ENCODE results near the gene SPACA7. TPM values are rescaled to one million over a fixed set of nuclear protein-coding genes. Genes with fewer than 3 reads are reported as not detected.

The SPACA7 gene, protein sequence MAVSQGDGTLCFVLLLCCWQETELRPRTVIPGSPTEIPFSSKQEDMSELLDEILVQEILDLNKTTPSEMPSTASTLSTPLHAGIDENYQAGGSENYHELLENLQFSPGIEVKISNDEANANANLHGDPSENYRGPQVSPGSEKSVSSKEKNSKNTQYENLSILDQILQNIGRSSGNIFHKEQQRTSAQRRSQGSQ
- total RNA-seq (ENCODE audit: low replicate concordance): not detected in 2 replicates
- long read RNA-seq: 0 reads

GRCh38 chr13:112376050-112376681 lies at the start of gene SPACA7:
Gene SPACA7 (plus strand): TSS chr13:112376355. CDS start chr13:112376386, 31 bp downstream.
- DNase-seq (ENCODE audit: extremely low spot score, unreplicated experiment): no peak
- Mint-ChIP-seq H3K9me3 (peaks cover 6% of the 10 kb centered on the region), H3K36me3 (no peaks in the 10 kb centered on the region), H3K27ac (no peak within 1 kb of the TSS), H3K27me3 (peaks cover 26% of the 10 kb centered on the region), H3K4me1 (ENCODE audit: unreplicated experiment) (no peaks in the 10 kb centered on the region), H3K4me3 (no peak within 1 kb of the TSS)
- no peak for TF ChIP-seq CTCF (conservative IDR thresholded peaks at IDR 0.05)

DNA sequence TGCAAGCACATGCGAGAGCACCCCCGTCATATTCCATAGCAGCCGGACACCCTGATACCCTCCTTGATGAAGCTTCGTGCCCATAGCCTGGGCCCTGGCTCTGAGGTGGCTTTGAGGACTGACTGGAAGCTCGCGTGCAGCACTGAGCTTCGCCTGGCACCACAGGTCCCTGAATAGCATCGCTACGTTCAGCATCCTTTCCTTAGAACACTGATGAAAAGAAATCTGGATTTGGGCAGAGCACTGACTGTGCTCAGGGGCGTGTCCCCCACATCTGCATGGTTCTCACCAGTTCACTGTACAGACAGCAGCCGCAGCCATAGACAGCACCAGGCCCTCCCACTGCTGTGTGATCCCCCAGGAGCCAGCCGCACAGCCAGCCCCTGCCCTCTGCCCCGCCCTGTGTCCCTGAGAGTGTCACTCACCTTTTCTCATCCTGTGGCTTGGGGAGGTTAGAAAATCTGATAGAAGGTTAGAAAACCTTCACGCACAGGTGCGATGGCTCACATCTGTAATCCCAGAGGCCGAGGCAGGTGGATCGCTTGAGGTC lies 49.3 kb upstream of the SPACA7 start:
- no peak for DNase-seq (ENCODE audit: extremely low spot score, unreplicated experiment)
- TF ChIP-seq CTCF (conservative IDR thresholded peaks at IDR 0.05): no peak
- Mint-ChIP-seq H3K27me3 (peaks cover 59% of the 10 kb centered on the region), H3K27ac (no peak overlapping the region), H3K9me3 (no peaks in the 10 kb centered on the region), H3K36me3 (no peaks in the 10 kb centered on the region), H3K4me1 (ENCODE audit: unreplicated experiment) (no peaks in the 10 kb centered on the region), H3K4me3 (no peak overlapping the region)

- Mint-ChIP-seq H3K4me1 (ENCODE audit: unreplicated experiment) (no peaks in the 10 kb centered on the region), H3K27ac (no peak overlapping the region), H3K36me3 (no peaks in the 10 kb centered on the region), H3K27me3 (peaks cover 49% of the 10 kb centered on the region), H3K9me3 (no peaks in the 10 kb centered on the region), H3K4me3 (no peak overlapping the region)
- no peak for DNase-seq (ENCODE audit: extremely low spot score, unreplicated experiment)
- no peak for TF ChIP-seq CTCF (conservative IDR thresholded peaks at IDR 0.05)
These were observed 47.2 kb upstream of the SPACA7 start for GRCh38 chr13:112328936-112329335.

DNA sequence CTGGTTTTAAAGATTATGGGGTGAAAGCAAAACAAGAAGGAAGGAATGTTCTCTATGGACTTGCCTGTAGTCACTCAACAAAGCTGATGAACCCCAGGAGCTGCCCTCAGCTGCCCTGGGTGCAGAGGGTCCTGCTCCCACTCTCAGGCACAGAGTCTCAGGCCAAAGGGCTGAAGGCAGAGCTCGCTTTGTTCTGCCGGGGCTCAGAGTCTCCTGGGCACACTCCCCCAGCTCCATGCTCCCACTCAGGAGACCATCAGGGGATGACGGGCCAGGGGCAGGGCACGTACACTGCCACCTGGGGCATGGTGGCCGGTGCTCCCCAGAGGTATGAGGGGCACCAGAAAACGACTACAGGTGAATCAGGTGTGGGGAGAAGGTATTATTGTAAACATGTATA lies 46.8 kb upstream of the SPACA7 start:
- Mint-ChIP-seq H3K9me3 (no peaks in the 10 kb centered on the region), H3K4me1 (ENCODE audit: unreplicated experiment) (no peaks in the 10 kb centered on the region), H3K36me3 (no peaks in the 10 kb centered on the region), H3K27me3 (peaks cover 46% of the 10 kb centered on the region), H3K4me3 (no peak overlapping the region), H3K27ac (no peak overlapping the region)
- no peak for DNase-seq (ENCODE audit: extremely low spot score, unreplicated experiment)
- TF ChIP-seq CTCF (conservative IDR thresholded peaks at IDR 0.05): no peak

DNA sequence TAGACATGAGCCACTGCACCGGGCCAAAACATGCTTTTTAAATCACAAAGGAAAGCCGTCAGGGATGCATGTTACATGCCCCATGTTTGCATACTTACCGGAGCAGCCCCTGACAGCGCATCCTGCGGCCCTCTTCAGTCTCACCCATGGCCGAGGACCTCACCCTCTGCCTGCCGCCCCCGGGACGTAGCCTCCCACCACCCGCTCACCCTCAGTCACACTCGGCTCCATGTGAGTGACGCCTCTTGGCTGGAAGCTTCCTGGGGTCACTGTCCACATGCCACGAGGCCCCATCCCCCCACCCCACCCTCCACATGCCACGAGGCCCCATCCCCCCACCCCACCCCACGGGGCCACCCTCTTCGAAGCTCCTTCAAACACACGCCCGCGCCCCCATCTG lies 46.1 kb upstream of the SPACA7 start:
- peaks cover 40% of the 10 kb centered on the region for H3K27me3 Mint-ChIP-seq
- no peak overlapping the region for H3K4me3 Mint-ChIP-seq
- no peaks in the 10 kb centered on the region for H3K9me3 Mint-ChIP-seq
- no peak for DNase-seq (ENCODE audit: extremely low spot score, unreplicated experiment)
- H3K36me3 Mint-ChIP-seq: no peaks in the 10 kb centered on the region
- H3K4me1 Mint-ChIP-seq (ENCODE audit: unreplicated experiment): no peaks in the 10 kb centered on the region
- H3K27ac Mint-ChIP-seq: no peak overlapping the region
- no peak for TF ChIP-seq CTCF (conservative IDR thresholded peaks at IDR 0.05)
